ENCODE measurements around the gene ZBTB20.

The ZBTB20 gene

GRCh38 chr3:114362815-114363214 lies 784.3 kb downstream of the ZBTB20 start:
- no peak for TF ChIP-seq CSDC2 (CRISPR knock-in tag; IDR thresholded peaks at IDR 0.05)
- TF ChIP-seq ZFP3 (CRISPR knock-in tag; IDR thresholded peaks at IDR 0.05) = no peak
- no peak for TF ChIP-seq ARNTL (CRISPR knock-in tag; IDR thresholded peaks at IDR 0.05; ENCODE audit: borderline replicate concordance, low read depth)
- no peak for TF ChIP-seq ZFP30 (CRISPR knock-in tag; IDR thresholded peaks at IDR 0.05)
- no peak for TF ChIP-seq ZNF70 (CRISPR knock-in tag; IDR thresholded peaks at IDR 0.05)
- ATAC-seq = peak; percentile 85

- no peak for TF ChIP-seq OSR1 (CRISPR knock-in tag; IDR thresholded peaks at IDR 0.05)
- no peak for TF ChIP-seq PPARA (CRISPR knock-in tag; IDR thresholded peaks at IDR 0.05; ENCODE audit: borderline replicate concordance)
- TF ChIP-seq CSDC2 (CRISPR knock-in tag; IDR thresholded peaks at IDR 0.05) = no peak
- TF ChIP-seq, protein P1, sequence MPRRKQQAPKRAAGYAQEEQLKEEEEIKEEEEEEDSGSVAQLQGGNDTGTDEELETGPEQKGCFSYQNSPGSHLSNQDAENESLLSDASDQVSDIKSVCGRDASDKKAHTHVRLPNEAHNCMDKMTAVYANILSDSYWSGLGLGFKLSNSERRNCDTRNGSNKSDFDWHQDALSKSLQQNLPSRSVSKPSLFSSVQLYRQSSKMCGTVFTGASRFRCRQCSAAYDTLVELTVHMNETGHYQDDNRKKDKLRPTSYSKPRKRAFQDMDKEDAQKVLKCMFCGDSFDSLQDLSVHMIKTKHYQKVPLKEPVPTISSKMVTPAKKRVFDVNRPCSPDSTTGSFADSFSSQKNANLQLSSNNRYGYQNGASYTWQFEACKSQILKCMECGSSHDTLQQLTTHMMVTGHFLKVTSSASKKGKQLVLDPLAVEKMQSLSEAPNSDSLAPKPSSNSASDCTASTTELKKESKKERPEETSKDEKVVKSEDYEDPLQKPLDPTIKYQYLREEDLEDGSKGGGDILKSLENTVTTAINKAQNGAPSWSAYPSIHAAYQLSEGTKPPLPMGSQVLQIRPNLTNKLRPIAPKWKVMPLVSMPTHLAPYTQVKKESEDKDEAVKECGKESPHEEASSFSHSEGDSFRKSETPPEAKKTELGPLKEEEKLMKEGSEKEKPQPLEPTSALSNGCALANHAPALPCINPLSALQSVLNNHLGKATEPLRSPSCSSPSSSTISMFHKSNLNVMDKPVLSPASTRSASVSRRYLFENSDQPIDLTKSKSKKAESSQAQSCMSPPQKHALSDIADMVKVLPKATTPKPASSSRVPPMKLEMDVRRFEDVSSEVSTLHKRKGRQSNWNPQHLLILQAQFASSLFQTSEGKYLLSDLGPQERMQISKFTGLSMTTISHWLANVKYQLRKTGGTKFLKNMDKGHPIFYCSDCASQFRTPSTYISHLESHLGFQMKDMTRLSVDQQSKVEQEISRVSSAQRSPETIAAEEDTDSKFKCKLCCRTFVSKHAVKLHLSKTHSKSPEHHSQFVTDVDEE (CRISPR knock-in tag; IDR thresholded peaks at IDR 0.05) = no peak
- no peak for TF ChIP-seq ZFP30 (CRISPR knock-in tag; IDR thresholded peaks at IDR 0.05)
- TF ChIP-seq, protein P2, sequence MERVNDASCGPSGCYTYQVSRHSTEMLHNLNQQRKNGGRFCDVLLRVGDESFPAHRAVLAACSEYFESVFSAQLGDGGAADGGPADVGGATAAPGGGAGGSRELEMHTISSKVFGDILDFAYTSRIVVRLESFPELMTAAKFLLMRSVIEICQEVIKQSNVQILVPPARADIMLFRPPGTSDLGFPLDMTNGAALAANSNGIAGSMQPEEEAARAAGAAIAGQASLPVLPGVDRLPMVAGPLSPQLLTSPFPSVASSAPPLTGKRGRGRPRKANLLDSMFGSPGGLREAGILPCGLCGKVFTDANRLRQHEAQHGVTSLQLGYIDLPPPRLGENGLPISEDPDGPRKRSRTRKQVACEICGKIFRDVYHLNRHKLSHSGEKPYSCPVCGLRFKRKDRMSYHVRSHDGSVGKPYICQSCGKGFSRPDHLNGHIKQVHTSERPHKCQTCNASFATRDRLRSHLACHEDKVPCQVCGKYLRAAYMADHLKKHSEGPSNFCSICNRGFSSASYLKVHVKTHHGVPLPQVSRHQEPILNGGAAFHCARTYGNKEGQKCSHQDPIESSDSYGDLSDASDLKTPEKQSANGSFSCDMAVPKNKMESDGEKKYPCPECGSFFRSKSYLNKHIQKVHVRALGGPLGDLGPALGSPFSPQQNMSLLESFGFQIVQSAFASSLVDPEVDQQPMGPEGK (CRISPR knock-in tag; IDR thresholded peaks at IDR 0.05; ENCODE audit: borderline replicate concordance) = no peak
- no peak for TF ChIP-seq TOX (CRISPR knock-in tag; IDR thresholded peaks at IDR 0.05; ENCODE audit: borderline replicate concordance)
- no peak for TF ChIP-seq ISL1 (CRISPR knock-in tag; IDR thresholded peaks at IDR 0.05)
- TF ChIP-seq ZNF70 (CRISPR knock-in tag; IDR thresholded peaks at IDR 0.05) = no peak
- no peak for TF ChIP-seq SNAI2 (CRISPR knock-in tag; IDR thresholded peaks at IDR 0.05)
- TF ChIP-seq ZC3H10 (CRISPR knock-in tag; IDR thresholded peaks at IDR 0.05) = no peak
- TF ChIP-seq, protein P3, sequence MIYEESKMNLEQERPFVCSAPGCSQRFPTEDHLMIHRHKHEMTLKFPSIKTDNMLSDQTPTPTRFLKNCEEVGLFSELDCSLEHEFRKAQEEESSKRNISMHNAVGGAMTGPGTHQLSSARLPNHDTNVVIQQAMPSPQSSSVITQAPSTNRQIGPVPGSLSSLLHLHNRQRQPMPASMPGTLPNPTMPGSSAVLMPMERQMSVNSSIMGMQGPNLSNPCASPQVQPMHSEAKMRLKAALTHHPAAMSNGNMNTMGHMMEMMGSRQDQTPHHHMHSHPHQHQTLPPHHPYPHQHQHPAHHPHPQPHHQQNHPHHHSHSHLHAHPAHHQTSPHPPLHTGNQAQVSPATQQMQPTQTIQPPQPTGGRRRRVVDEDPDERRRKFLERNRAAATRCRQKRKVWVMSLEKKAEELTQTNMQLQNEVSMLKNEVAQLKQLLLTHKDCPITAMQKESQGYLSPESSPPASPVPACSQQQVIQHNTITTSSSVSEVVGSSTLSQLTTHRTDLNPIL (CRISPR knock-in tag; IDR thresholded peaks at IDR 0.05; ENCODE audit: low read depth) = no peak
Observed at GRCh38 chr3:114361391-114361790, 785.7 kb downstream of the ZBTB20 start.

GRCh38 chr3:114356525-114356924 lies 790.6 kb downstream of the ZBTB20 start:
- TF ChIP-seq, protein P2 (CRISPR knock-in tag; IDR thresholded peaks at IDR 0.05; ENCODE audit: borderline replicate concordance) = no peak
- TF ChIP-seq, protein P3 (CRISPR knock-in tag; IDR thresholded peaks at IDR 0.05; ENCODE audit: low read depth) = no peak
- TF ChIP-seq ZNF70 (CRISPR knock-in tag; IDR thresholded peaks at IDR 0.05) (no peak), ZFP30 (CRISPR knock-in tag; IDR thresholded peaks at IDR 0.05) (no peak), RARB (CRISPR knock-in tag; IDR thresholded peaks at IDR 0.05) (no peak), ZNF8 (CRISPR knock-in tag; IDR thresholded peaks at IDR 0.05) (no peak), ZC3H10 (CRISPR knock-in tag; IDR thresholded peaks at IDR 0.05) (no peak), CSDC2 (CRISPR knock-in tag; IDR thresholded peaks at IDR 0.05) (no peak), ZFP3 (CRISPR knock-in tag; IDR thresholded peaks at IDR 0.05) (no peak), BACH2 (CRISPR knock-in tag; IDR thresholded peaks at IDR 0.05; ENCODE audit: borderline replicate concordance) (no peak), ARNTL (CRISPR knock-in tag; IDR thresholded peaks at IDR 0.05; ENCODE audit: borderline replicate concordance, low read depth) (no peak), ISL1 (CRISPR knock-in tag; IDR thresholded peaks at IDR 0.05) (no peak)
- TF ChIP-seq, protein P4, sequence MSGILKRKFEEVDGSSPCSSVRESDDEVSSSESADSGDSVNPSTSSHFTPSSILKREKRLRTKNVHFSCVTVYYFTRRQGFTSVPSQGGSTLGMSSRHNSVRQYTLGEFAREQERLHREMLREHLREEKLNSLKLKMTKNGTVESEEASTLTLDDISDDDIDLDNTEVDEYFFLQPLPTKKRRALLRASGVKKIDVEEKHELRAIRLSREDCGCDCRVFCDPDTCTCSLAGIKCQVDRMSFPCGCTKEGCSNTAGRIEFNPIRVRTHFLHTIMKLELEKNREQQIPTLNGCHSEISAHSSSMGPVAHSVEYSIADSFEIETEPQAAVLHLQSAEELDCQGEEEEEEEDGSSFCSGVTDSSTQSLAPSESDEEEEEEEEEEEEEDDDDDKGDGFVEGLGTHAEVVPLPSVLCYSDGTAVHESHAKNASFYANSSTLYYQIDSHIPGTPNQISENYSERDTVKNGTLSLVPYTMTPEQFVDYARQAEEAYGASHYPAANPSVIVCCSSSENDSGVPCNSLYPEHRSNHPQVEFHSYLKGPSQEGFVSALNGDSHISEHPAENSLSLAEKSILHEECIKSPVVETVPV (CRISPR knock-in tag; IDR thresholded peaks at IDR 0.05) = no peak
- TF ChIP-seq, protein P5, sequence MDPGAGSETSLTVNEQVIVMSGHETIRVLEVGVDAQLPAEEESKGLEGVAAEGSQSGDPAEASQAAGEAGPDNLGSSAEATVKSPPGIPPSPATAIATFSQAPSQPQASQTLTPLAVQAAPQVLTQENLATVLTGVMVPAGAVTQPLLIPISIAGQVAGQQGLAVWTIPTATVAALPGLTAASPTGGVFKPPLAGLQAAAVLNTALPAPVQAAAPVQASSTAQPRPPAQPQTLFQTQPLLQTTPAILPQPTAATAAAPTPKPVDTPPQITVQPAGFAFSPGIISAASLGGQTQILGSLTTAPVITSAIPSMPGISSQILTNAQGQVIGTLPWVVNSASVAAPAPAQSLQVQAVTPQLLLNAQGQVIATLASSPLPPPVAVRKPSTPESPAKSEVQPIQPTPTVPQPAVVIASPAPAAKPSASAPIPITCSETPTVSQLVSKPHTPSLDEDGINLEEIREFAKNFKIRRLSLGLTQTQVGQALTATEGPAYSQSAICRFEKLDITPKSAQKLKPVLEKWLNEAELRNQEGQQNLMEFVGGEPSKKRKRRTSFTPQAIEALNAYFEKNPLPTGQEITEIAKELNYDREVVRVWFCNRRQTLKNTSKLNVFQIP (CRISPR knock-in tag; IDR thresholded peaks at IDR 0.05; ENCODE audit: borderline replicate concordance, low read depth) = no peak
- TF ChIP-seq, protein P1 (CRISPR knock-in tag; IDR thresholded peaks at IDR 0.05) = no peak
- no peak for ATAC-seq

More at GRCh38 chr3:114361391-114361790, 785.7 kb downstream of the ZBTB20 start:
- no peak for ATAC-seq

All from SK-N-SH treated with all-trans-retinoic acid at 6 μM for 48 hours (cell line).